GM12878 (cell line): ENCODE data around the gene ARMC9. TPM values are rescaled to one million over a fixed set of nuclear protein-coding genes. Genes with fewer than 3 reads are reported as not detected.

Experiments used
- BCL11A ChIP-seq: IDR thresholded peaks from 2 replicates; pipeline ENCODE4 v1.6.1; 2011; ENCODE audit warnings: low read depth, low read length
- CEBPB ChIP-seq, 2 experiments: fragments of 150-350 bp in 1 of 2; IDR thresholded peaks; 2 replicates each; pipeline ENCODE4 v1.6.1; 2012 to 2014; ENCODE audit warnings: low read depth in 2 of 2, low read length in 2 of 2, borderline replicate concordance in 1 of 2, inconsistent platforms in 1 of 2
- HDAC6 ChIP-seq: fragments of 200-600 bp; sonication (generic); IDR thresholded peaks from one replicate; pipeline ENCODE4 v1.8.0; 2017; ENCODE audit warnings: antibody characterized with exemption; ENCODE audit not compliant: unreplicated experiment
- MEF2B ChIP-seq: fragments of 450-650 bp; IDR thresholded peaks from 2 replicates; pipeline ENCODE4 v1.6.1; 2018; ENCODE audit warnings: mild to moderate bottlenecking, moderate library complexity; ENCODE audit not compliant: partially characterized antibody, poor library complexity, severe bottlenecking
- MXI1 ChIP-seq: fragments of 150-350 bp; IDR thresholded peaks from 2 replicates; pipeline ENCODE4 v1.6.1; 2011; ENCODE audit warnings: low read depth, mild to moderate bottlenecking, inconsistent platforms, low read length, improper control_type of control experiment
- NR2C1 ChIP-seq: fragments of 450-650 bp; IDR thresholded peaks from 2 replicates; pipeline ENCODE4 v1.6.1; 2017; ENCODE audit warnings: antibody characterized with exemption, mild to moderate bottlenecking, moderate library complexity
- POLR2AphosphoS5 ChIP-seq: IDR thresholded peaks from 2 replicates; pipeline ENCODE4 v1.6.1; 2011; ENCODE audit warnings: mild to moderate bottlenecking, low read length, inconsistent platforms
- RELA ChIP-seq: fragments of 450-650 bp; IDR thresholded peaks from 2 replicates; pipeline ENCODE4 v1.8.0; 2014; ENCODE audit warnings: borderline replicate concordance; ENCODE audit not compliant: partially characterized antibody
- SRF ChIP-seq, 2 experiments: IDR thresholded peaks; 2 replicates each; pipeline ENCODE4 v1.6.1; 2011; ENCODE audit warnings: low read depth in 2 of 2, low read length in 2 of 2, mild to moderate bottlenecking in 1 of 2, moderate library complexity in 1 of 2
- SUPT20H ChIP-seq: IDR thresholded peaks from 2 replicates; pipeline ENCODE4 v1.6.1; 2011; ENCODE audit warnings: low read depth, mild to moderate bottlenecking, low read length, moderate library complexity, borderline replicate concordance; ENCODE audit not compliant: control insufficient read depth
- WRNIP1 ChIP-seq: IDR thresholded peaks from 2 replicates; pipeline ENCODE4 v1.6.1; 2011; ENCODE audit warnings: low read depth, low read length, improper control_type of control experiment, borderline replicate concordance
- YBX1 ChIP-seq: fragments of 450-650 bp; IDR thresholded peaks from 2 replicates; pipeline ENCODE4 v1.6.1; 2016; ENCODE audit warnings: antibody characterized with exemption
- polyA plus RNA-seq, 11 experiments: library from polyadenylated mRNA; depleted of rRNA in 4 of 11; unstranded in 6 of 11; stranded (reverse) in 5 of 11; fragments of >200 nt; fragmentation: Nextera tagmentation in 4 of 11; fragmentation: Illumina TruSeq in 1 of 11; extraction: Ambion mirVana in 4 of 11; extraction: Trizol in 1 of 11; gene quantifications; 1 replicate in 1 of 11; 2 replicates in 10 of 11; pipeline versions ENCODE4 v1.2.1 to v1.2.3, GENCODE V29; 2011 to 2016; ENCODE audit warnings: inconsistent platforms in 2 of 11, missing spikeins in 2 of 11, low read depth in 1 of 11
- total RNA-seq, 4 experiments: library from RNA; depleted of rRNA in 3 of 4; stranded (reverse); fragments of >200 nt in 3 of 4; fragmentation: Illumina TruSeq in 1 of 4; extraction: Trizol in 1 of 4; gene quantifications; 2 replicates each; pipeline versions ENCODE4 v1.2.1 to v1.2.3, GENCODE V29; 2013 to 2021
- TF ChIP-seq, protein P1 (sequence below): IDR thresholded peaks from 2 replicates; pipeline ENCODE4 v1.6.1; 2012; ENCODE audit warnings: mild to moderate bottlenecking, low read depth, low read length
- TF ChIP-seq, protein P2 (sequence below): fragments of 450-650 bp; IDR thresholded peaks from 2 replicates; pipeline ENCODE4 v1.6.1; 2018; ENCODE audit warnings: borderline replicate concordance, mild to moderate bottlenecking; ENCODE audit not compliant: partially characterized antibody
- TF ChIP-seq, protein P3 (sequence below): IDR thresholded peaks from 2 replicates; pipeline ENCODE4 v1.6.1; 2012; ENCODE audit warnings: low read depth, low read length, improper control_type of control experiment
- TF ChIP-seq, protein P4 (sequence below): IDR thresholded peaks from 2 replicates; pipeline ENCODE4 v1.6.1; 2011; ENCODE audit warnings: borderline replicate concordance, low read depth, mild to moderate bottlenecking, moderate library complexity, low read length; ENCODE audit not compliant: insufficient read depth, poor library complexity, severe bottlenecking
- TF ChIP-seq, protein P5 (sequence below): fragments of 450-650 bp; IDR thresholded peaks from 2 replicates; pipeline ENCODE4 v1.6.1; 2016; ENCODE audit warnings: mild to moderate bottlenecking

The ARMC9 gene
- total and polyA plus RNA-seq, 10 of the 15 experiments (the other 5 are each of a cell fraction or from before 2014, with no cell fraction given), result 3.8 to 21.8 (median 10.4) TPM

DNA sequence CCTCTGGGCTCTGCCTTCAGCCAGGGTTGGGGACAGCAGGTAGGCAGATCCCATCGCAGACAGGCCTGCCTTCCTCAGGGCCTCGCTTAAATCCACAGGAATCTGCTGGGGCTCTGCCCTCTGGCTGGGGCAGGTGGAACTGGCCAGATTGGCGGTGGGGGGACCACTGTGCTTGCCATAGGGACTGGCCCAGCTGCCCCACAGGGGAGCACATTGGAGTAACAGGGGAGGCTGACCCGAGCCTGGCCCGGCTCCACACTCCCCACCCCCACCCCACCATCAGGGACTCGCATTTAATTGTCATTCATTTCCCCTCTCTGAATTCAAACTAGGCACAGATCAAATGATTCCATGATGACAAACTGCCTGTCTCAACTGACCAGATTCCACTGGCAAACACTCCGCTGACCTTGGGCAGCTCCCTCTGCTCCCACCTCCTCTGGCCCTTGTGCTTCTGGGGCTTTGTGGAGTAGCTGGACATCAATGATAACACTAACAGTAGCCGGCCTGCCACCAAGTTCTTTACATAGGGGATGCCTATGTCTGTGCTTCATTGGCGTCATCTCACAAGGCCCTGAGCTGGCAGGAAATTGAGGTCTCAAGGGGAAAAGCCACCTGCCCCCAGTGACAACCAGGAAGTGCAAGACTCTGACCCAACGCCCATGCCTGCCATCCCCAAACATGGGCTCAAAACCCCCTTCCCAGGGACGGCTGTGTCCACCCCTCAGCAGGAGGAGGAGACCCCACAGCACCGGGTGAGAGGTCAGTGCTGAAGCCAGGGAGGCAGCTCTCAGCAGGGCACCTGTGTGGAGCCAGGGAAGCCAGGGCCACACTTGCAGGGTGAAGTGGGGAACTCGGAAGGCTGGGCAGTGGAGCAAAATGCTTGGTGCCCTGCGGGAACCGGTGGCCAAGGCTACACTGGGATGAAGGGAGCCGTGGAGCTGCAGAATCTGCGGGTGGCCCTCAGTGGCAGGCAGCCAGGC lies 195.0 kb downstream of the ARMC9 start (continued):
- TF ChIP-seq, protein P1, sequence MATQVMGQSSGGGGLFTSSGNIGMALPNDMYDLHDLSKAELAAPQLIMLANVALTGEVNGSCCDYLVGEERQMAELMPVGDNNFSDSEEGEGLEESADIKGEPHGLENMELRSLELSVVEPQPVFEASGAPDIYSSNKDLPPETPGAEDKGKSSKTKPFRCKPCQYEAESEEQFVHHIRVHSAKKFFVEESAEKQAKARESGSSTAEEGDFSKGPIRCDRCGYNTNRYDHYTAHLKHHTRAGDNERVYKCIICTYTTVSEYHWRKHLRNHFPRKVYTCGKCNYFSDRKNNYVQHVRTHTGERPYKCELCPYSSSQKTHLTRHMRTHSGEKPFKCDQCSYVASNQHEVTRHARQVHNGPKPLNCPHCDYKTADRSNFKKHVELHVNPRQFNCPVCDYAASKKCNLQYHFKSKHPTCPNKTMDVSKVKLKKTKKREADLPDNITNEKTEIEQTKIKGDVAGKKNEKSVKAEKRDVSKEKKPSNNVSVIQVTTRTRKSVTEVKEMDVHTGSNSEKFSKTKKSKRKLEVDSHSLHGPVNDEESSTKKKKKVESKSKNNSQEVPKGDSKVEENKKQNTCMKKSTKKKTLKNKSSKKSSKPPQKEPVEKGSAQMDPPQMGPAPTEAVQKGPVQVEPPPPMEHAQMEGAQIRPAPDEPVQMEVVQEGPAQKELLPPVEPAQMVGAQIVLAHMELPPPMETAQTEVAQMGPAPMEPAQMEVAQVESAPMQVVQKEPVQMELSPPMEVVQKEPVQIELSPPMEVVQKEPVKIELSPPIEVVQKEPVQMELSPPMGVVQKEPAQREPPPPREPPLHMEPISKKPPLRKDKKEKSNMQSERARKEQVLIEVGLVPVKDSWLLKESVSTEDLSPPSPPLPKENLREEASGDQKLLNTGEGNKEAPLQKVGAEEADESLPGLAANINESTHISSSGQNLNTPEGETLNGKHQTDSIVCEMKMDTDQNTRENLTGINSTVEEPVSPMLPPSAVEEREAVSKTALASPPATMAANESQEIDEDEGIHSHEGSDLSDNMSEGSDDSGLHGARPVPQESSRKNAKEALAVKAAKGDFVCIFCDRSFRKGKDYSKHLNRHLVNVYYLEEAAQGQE, result no peak
- TF ChIP-seq BCL11A (0 out of 2 replicates have a peak, but pooled peaks have one; percentile 19), SUPT20H (no peak), WRNIP1 (0 out of 2 replicates have a peak, but pooled peaks have one; percentile 17), NR2C1 (no peak; the same call in 1 of the 2 replicates), YBX1 (no peak), CEBPB (IDR thresholded peaks at IDR 0.05; ENCODE audit: borderline replicate concordance in 1 of 2, low read depth in 2 of 2, low read length in 2 of 2) (no peak), HDAC6 (no peak), MXI1 (peak; percentile 72), MEF2B (peak; percentile 91), SRF (IDR thresholded peaks at IDR 0.05; ENCODE audit: low read depth in 2 of 2, low read length in 2 of 2) (peak; percentile 55 to 58; a peak in 1 of 4 replicates), POLR2AphosphoS5 (no peak; the same call in 1 of the 2 replicates), RELA (no peak)
- TF ChIP-seq, protein P2, sequence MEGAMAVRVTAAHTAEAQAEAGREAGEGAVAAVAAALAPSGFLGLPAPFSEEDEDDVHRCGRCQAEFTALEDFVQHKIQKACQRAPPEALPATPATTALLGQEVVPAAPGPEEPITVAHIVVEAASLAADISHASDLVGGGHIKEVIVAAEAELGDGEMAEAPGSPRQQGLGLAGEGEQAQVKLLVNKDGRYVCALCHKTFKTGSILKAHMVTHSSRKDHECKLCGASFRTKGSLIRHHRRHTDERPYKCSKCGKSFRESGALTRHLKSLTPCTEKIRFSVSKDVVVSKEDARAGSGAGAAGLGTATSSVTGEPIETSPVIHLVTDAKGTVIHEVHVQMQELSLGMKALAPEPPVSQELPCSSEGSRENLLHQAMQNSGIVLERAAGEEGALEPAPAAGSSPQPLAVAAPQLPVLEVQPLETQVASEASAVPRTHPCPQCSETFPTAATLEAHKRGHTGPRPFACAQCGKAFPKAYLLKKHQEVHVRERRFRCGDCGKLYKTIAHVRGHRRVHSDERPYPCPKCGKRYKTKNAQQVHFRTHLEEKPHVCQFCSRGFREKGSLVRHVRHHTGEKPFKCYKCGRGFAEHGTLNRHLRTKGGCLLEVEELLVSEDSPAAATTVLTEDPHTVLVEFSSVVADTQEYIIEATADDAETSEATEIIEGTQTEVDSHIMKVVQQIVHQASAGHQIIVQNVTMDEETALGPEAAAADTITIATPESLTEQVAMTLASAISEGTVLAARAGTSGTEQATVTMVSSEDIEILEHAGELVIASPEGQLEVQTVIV, result peak; percentile 72
- TF ChIP-seq, protein P3, sequence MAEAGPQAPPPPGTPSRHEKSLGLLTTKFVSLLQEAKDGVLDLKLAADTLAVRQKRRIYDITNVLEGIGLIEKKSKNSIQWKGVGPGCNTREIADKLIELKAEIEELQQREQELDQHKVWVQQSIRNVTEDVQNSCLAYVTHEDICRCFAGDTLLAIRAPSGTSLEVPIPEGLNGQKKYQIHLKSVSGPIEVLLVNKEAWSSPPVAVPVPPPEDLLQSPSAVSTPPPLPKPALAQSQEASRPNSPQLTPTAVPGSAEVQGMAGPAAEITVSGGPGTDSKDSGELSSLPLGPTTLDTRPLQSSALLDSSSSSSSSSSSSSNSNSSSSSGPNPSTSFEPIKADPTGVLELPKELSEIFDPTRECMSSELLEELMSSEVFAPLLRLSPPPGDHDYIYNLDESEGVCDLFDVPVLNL, result no peak
- TF ChIP-seq, protein P4, sequence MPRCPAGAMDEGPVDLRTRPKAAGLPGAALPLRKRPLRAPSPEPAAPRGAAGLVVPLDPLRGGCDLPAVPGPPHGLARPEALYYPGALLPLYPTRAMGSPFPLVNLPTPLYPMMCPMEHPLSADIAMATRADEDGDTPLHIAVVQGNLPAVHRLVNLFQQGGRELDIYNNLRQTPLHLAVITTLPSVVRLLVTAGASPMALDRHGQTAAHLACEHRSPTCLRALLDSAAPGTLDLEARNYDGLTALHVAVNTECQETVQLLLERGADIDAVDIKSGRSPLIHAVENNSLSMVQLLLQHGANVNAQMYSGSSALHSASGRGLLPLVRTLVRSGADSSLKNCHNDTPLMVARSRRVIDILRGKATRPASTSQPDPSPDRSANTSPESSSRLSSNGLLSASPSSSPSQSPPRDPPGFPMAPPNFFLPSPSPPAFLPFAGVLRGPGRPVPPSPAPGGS, result no peak
- TF ChIP-seq, protein P5, sequence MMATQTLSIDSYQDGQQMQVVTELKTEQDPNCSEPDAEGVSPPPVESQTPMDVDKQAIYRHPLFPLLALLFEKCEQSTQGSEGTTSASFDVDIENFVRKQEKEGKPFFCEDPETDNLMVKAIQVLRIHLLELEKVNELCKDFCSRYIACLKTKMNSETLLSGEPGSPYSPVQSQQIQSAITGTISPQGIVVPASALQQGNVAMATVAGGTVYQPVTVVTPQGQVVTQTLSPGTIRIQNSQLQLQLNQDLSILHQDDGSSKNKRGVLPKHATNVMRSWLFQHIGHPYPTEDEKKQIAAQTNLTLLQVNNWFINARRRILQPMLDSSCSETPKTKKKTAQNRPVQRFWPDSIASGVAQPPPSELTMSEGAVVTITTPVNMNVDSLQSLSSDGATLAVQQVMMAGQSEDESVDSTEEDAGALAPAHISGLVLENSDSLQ, result peak; percentile 6; the same call in 1 of the 2 replicates
